Omental fat pad (tissue), 4 donors: ENCODE results near the gene FBXO45. TPM values are rescaled to one million over a fixed set of nuclear protein-coding genes. Genes with fewer than 3 reads are reported as not detected.
"Not testable (repeated sequence)": the region's sequence is repeated elsewhere in the genome, so short reads cannot be mapped to it uniquely, and the experiment has no call there.

Experiments used
- ATAC-seq: fragments of 150-250 bp; one replicate; pipeline ENCODE4 v1.9.1; 2016; ENCODE audit warnings: mild to moderate bottlenecking, moderate library complexity; ENCODE audit not compliant: low FRiP score
- DNase-seq: peaks from one replicate; pipeline ENCODE4 v3.0.0-alpha.2; 2019; ENCODE audit warnings: low spot score
- total RNA-seq, 4 donors: library from RNA; depleted of rRNA; stranded (reverse); fragments of >200 nt; gene quantifications; one replicate each; pipeline ENCODE4 v1.1.0, GENCODE V29; 2016
- TF ChIP-seq, protein P1 (sequence below), 3 donors: fragments of 450-650 bp; IDR thresholded peaks; one replicate each; pipeline ENCODE4 v1.5.1; 2016 to 2017; ENCODE audit warnings: antibody characterized with exemption in 3 of 3, mild to moderate bottlenecking in 3 of 3, moderate library complexity in 2 of 3

FBXO45 gene
- total RNA-seq, 4 donors from 2014 or later: 7.0 to 11.3 (median 7.1) TPM

DNA sequence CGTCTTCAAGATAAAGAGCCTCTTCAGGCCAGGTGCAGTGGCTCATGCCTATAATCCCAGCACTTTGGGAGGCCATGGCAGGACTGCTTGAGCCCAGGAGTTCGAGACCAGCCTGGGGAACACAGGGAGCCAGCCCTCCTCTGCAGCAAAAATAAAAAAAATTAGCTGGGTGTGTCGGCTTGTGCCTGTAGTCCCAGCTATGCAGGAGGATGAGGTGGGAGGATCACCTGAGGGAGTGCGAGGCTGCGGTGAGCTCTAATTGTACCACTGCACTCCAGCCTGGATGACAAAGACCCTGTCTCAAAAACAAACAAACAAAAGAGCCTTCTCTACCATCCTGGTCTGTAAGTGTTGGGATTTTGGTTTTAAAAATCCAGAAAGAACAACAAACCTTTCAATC is 11.2 kb upstream of the FBXO45 start:
- no peak for DNase-seq
- TF ChIP-seq, protein P1, sequence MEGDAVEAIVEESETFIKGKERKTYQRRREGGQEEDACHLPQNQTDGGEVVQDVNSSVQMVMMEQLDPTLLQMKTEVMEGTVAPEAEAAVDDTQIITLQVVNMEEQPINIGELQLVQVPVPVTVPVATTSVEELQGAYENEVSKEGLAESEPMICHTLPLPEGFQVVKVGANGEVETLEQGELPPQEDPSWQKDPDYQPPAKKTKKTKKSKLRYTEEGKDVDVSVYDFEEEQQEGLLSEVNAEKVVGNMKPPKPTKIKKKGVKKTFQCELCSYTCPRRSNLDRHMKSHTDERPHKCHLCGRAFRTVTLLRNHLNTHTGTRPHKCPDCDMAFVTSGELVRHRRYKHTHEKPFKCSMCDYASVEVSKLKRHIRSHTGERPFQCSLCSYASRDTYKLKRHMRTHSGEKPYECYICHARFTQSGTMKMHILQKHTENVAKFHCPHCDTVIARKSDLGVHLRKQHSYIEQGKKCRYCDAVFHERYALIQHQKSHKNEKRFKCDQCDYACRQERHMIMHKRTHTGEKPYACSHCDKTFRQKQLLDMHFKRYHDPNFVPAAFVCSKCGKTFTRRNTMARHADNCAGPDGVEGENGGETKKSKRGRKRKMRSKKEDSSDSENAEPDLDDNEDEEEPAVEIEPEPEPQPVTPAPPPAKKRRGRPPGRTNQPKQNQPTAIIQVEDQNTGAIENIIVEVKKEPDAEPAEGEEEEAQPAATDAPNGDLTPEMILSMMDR (IDR thresholded peaks at IDR 0.05): no peak
- no peak for ATAC-seq

DNA sequence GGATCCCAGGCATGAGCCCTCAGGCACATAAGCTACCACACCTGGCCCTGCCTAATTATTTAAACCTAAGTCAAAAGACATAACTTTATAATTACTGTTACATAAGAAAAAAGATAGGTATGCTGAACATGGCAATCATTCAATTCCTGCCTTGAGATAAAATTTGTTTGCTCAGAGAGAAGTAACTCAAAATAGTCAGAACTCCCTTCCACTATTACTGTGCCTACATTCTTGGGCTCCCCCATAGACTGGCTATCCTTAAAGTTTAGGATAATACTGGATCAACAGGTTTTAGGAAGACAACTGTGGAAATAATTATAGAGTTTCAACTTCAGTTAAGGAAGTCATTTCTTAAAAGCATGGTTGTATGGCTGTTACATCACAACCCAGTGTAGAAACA is 10.0 kb upstream of the FBXO45 start:
- TF ChIP-seq, protein P1 (IDR thresholded peaks at IDR 0.05): no peak
- ATAC-seq: no peak
- no peak for DNase-seq

- ATAC-seq (no peak), DNase-seq (no peak)
- TF ChIP-seq, protein P1 (IDR thresholded peaks at IDR 0.05): no peak
Measured at GRCh38 chr3:196559826-196560225, 8.6 kb upstream of the FBXO45 start.

DNA sequence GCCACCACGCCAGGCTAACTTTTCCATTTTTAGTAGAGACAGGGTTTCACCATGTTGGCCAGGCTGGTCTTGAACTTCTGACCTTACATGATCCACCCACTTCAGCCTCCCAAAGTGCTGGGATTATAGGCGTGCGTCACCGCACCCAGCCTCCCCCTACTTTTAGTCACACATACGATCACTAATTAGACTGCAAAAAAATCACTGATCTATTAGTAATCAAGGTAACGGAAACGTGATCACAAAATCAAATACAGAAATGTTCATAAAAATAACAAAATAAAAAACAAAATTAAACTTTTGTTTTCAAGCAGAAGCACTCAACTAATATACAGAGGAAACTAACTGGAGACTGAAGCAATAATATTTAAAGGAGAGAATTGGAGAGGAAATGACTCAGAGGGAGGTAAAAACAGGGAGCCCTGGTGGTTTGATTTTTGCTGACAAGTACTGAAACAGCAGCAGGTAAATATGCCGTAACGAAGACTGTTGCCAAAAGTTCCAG is 4.7 kb upstream of the FBXO45 start:
- no peak for DNase-seq
- TF ChIP-seq, protein P1 (IDR thresholded peaks at IDR 0.05): no peak
- no peak for ATAC-seq

DNA sequence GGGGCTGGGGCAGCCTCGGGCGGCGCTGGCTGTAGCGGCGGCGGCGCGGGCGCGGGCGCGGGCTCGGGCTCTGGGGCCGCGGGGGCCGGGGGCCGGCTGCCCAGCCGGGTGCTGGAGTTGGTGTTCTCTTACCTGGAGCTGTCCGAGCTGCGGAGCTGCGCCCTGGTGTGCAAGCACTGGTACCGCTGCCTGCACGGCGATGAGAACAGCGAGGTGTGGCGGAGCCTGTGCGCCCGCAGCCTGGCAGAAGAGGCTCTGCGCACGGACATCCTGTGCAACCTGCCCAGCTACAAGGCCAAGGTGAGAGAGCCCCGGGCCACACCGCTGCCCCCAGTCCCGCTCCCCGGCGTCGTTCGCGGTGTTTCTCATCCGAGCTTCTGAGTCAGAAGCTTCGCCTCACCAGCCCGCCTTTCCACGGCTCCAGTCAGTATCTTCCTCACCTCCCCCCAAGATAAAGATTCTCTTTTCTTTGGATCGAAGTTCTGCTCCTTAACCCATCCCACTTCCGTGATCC is 600 bp downstream of the FBXO45 start:
- TF ChIP-seq, protein P1 (IDR thresholded peaks at IDR 0.05): no peak
- peak; percentile 75 for ATAC-seq
- peak; percentile 28 for DNase-seq

GRCh38 chr3:196570332-196570731 is 1.9 kb downstream of the FBXO45 start:
- ATAC-seq, DNase-seq: not testable (repeated sequence)

DNA sequence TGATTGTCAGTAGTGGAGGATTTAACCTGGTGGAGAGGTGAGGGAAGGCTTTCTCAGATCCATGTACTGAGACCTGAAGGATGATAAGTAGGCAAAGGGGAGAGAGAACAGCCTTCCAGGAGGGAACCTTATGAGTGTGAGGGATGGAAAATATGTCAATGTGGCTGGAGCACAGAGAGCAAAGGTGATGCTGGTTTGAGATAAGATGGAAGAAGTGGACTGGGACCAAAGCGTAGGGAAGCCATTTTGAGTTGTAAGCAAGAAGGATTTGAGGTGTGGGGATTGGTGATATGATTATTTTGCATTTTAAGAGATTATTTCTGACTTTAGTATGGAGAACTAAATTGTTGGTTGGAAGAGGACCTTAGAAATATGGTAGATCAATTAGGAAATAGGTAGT is 3.9 kb downstream of the FBXO45 start:
- DNase-seq (no peak), ATAC-seq (no peak)

More for the DNA sequence above, 3.9 kb downstream of the FBXO45 start:
- TF ChIP-seq, protein P1 (IDR thresholded peaks at IDR 0.05): no peak
